Measurements from ENCODE around the gene COL4A6.

Gene COL4A6

DNA sequence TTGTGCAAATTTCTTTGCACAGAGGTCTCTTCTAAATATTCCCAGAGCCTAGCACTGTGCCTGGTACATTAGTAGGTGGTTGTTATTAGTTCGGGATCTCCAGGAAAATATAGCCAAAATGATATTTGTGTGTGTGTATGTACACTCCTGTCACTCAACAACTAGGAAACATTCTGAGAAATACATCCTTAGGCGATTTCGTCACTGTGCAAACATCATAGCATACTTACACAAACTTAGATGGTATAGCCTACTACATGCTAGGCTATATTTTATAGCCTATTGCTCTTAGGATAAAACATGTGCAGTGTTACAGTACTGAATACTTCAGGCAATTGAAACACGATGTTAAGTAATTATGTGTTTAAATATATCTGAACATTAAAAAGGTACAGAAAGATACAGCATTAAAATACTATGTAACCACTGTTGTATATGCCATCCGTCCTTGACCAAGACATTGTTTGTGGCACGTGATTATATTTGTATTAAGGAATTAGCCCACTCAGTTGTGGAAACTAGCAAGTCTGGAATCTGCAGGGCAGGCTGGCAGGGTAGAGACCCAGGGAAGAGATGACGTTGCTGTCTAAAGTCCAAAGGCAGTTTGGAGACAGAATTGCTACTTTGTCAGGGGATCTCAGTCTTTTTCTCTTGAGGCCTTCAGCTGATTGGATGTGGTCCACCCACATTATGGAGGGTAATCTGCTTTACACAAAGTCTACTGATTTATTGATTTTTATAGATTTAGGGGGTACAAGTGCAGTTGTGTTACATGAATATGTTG, 106.9 kb downstream of the COL4A6 start:
- no peak for DNase-seq (ENCODE audit: low read depth in 2 of 2)

DNA sequence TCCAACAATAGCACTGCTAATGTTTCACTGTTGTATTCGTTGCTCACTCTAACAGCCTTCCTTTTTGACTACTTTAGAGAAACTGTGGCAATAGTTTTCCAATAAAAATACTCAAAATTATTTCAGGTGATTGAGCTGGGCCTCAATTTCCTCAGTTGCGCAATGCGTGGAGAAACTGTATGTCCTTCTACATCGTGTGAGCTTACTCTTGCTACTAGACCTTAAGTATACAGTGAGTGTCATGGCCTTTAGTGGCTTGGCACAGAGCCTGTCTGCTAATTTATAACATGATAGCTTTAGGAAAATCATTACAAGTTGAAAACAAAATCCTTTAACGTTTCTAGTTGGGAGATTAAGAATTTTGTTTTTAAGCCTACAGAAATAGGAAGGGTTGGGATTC, 114.5 kb downstream of the COL4A6 start:
- no peak for DNase-seq (ENCODE audit: low read depth in 2 of 2)

DNA sequence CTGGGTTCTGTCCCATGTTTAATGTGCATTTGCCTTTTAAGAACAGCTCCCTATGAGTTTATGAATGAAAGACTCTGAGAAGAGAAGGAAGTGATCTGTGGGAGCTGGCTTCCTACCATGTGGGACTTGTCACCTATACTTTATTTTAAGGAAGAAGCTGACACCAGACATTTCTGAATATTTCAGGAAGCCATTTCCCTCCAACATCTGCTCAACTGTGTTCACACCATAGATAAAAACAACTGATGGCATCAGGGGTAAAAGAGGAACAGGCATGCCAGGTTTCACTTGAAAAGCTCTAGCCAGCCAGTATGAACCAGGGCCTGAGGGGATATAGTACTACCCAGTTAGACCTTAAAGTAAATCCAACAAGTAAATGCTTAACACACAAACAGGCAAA, 116.0 kb downstream of the COL4A6 start:
- no peak for DNase-seq (ENCODE audit: low read depth in 2 of 2)

- no peak for DNase-seq (ENCODE audit: low read depth in 2 of 2)
These were observed 121.8 kb downstream of the COL4A6 start for GRCh38 chrX:108316456-108316855.

- no peak for DNase-seq (ENCODE audit: low read depth in 2 of 2)
These were observed 124.6 kb downstream of the COL4A6 start for GRCh38 chrX:108313669-108314068.

GRCh38 chrX:108312957-108313356, 125.3 kb downstream of the COL4A6 start:
- DNase-seq (ENCODE audit: low read depth in 2 of 2), result no peak

GRCh38 chrX:108312011-108312410, 126.2 kb downstream of the COL4A6 start:
- DNase-seq (ENCODE audit: low read depth in 2 of 2), result no peak

DNA sequence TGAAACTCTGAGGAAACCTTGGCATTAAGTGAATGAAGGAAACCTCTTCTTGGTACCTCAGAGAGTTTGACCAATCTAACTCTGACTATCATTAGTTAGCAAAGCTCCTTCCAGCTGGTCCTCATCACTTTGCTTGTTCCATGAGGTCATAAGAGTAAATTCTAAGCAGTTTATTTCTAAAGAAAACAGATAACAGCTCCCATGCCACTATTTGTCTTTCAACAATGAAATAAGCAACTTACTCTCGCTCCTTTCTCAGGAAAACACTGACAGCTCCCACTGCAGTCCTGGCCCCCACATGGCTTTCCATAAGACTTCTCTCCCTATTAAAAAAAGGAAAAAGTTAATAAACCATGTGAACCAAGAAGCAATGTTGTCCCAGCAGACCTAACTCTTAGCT, 127.7 kb downstream of the COL4A6 start:
- DNase-seq (ENCODE audit: low read depth in 2 of 2), result no peak

DNA sequence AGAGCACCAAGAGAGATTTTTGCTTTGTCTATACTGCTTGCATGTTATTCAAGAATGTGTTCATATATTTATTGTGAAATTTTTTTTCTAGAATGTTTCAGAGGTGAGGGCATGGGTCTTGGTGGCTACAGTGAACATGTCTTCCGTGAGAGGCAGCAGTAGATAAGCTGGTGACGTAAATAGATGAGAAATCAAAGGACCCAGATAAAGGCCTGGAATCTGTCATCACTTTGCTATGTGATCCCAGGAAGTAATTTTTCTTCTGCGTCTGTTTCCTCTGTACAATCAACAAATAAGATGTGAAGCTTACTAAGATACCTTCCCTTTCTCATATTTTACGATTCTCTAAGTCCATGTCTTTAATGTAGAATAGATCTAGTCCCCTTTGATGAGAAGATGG, 129.1 kb downstream of the COL4A6 start:
- no peak for DNase-seq (ENCODE audit: low read depth in 2 of 2)

DNA sequence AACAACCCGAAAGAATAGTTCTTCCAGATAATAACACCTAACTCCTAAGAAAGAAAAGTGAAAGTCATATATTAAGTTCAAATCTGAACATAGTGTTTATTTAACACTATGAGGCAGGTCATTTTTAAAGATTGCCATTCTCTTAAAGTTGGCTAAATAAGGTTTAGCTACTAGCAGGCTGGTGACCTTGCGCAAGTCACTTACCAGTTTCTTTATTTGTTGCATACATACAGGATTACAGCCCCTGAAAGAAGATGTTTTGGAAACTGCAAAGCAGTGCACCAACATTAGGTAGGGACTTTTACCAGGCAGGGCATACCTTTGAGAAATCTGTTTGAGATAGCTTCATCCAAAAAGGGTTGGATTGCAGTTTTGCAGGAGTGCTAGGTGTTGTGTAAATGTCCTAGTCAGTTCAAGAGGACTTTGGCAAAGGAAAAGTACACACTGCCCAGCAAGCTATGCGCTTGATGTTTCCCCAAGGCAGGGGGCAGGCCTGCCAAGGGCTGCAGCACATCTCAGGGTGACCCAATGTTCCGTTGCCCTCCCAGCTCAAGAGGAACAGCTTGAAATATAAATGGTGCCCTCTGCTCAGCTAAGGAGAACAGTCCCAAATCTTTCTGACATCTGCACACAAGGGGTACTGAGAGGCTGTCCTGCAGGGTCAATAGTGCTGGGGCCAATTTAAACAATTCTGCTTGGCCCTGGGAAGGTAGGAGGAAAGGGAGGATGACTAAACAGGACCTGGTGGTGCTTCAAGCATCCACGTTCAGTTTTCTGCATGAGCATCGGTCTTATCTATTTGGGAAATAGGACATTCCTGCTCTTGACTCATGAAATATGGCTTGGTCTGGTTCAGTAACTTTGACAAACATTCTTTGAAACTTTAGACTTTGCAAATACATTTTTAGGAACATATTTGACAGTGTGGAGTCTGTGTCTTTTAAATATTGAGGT, 130.8 kb downstream of the COL4A6 start:
- no peak for DNase-seq (ENCODE audit: low read depth in 2 of 2)

- DNase-seq (ENCODE audit: low read depth in 2 of 2), result no peak
These were observed 132.1 kb downstream of the COL4A6 start for GRCh38 chrX:108306086-108306485.

- no peak for DNase-seq (ENCODE audit: low read depth in 2 of 2)
These were observed 133.5 kb downstream of the COL4A6 start for GRCh38 chrX:108304757-108305156.

GRCh38 chrX:108304210-108304609, 134.0 kb downstream of the COL4A6 start:
- DNase-seq (ENCODE audit: low read depth in 2 of 2), result no peak

GRCh38 chrX:108303682-108304081, 134.5 kb downstream of the COL4A6 start:
- DNase-seq (ENCODE audit: low read depth in 2 of 2), result no peak

DNA sequence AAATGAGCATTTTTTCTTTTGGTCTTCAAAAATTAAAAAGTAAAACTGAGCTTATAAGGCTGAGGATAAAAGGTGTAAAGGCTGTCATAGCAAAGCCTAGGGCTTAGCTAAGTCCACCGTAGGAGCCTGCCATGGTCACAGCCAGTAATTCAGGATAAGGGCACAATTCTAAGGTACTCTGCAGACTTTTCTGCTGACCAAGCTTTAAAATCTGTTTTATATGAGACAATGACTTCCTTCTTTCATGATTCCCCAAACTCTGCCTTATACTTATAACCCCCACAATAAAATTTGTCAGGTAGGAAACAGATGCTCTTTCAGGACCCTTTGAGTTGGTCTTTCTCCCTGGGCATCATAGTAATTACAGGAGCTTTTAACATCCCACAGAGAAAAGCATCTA, 138.5 kb downstream of the COL4A6 start:
- DNase-seq (ENCODE audit: low read depth in 2 of 2), result no peak

- no peak for DNase-seq (ENCODE audit: low read depth in 2 of 2)
These were observed 139.1 kb downstream of the COL4A6 start for GRCh38 chrX:108299101-108299591.

GRCh38 chrX:108298165-108298602, 140.0 kb downstream of the COL4A6 start:
- no peak for DNase-seq (ENCODE audit: low read depth in 2 of 2)

DNA sequence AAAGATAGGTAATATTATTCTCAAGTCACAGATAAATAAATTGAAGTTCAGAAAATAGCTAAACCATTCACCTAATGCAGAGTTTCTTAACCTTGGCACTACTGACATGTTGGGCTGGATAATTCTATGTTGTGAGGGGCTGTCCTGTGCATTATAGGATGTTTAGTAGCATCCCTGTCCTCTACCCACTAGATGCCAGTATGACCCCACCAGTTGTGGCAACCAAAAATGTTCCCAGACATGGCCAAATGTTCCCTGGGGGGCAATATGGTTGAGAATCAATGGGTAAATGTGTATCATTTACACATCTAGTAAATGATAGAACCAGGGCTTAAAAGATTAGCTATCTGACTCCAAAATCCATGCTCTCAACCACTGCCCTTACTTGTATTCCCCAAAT, 140.9 kb downstream of the COL4A6 start:
- no peak for DNase-seq (ENCODE audit: low read depth in 2 of 2)

- no peak for DNase-seq (ENCODE audit: low read depth in 2 of 2)
These were observed 146.2 kb downstream of the COL4A6 start for GRCh38 chrX:108292053-108292452.

- DNase-seq (ENCODE audit: low read depth in 2 of 2), result no peak
These were observed 152.3 kb downstream of the COL4A6 start for GRCh38 chrX:108285918-108286317.

DNA sequence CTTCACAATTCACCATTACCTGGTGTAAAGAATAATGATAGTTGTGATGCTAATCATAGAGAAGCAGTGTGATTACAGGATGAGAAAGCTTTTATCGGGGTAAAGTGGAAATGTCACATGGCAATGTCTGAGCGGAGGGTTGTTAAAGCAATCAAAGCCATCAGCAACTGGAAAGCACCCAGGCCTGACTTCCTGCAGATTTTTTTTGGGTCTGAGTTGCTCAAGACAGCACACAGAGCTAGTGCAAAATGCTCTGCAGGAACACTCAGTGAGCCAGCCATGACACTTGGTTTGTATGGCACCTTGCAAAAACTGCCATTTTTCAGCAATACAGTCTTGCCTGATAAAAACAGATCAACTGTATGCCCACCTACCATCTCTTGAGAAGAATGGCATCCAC, 152.9 kb downstream of the COL4A6 start:
- DNase-seq (ENCODE audit: low read depth in 2 of 2), result no peak

- DNase-seq (ENCODE audit: low read depth in 2 of 2), result no peak
These were observed 162.5 kb downstream of the COL4A6 start for GRCh38 chrX:108275732-108276131.

DNA sequence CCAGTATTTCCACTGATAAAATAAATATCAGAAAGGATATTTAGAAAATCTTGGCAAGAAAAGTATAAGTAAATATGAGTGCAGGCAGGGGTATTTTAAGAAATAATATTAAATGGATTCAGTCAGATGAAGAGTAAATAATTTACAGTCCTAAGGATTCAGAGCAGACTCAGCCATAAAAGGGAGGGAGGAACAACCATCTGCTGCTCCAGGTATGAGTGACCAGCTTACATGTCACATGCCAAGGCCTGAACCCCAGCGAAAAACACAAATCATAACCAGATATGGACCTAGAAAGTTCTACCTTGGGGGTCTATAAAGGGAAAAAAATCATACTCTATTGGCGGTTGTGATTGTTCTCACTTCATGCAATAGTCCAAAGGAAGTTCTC, 166.8 kb downstream of the COL4A6 start:
- no peak for DNase-seq (ENCODE audit: low read depth in 2 of 2)

All from activated CD4-positive, alpha-beta T cell treated with anti-CD3 and anti-CD28 coated beads for 24 hours (primary cell).